Measurements from ENCODE around the gene ABL2. TPM values are rescaled to one million over a fixed set of nuclear protein-coding genes. Genes with fewer than 3 reads are reported as not detected.

The ABL2 gene
- total RNA-seq, 1 experiment from 2014 or later = 38.3 TPM

DNA sequence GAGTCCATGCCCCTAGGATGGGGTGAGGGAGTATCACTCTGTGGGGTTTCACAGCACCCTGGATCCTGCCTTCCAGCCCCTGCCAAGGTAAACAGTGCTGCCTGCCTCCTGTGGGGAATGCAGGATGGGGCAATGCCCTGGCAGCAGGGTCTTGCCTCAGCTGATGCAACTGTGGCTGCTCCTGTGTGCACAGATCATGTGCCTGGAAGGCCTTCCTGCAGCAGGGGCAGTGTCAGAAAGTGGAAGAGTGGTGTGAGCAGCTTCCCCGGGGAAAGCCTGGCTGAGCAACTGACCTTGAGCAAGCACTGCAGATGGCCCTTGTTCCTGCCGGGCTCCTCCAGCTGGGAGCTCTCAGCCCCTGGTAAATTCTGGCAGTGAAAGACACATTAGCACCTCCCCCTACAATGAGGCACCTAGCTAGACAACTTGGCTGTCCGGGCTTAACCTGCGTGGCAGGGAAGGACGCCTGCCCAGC lies 137.7 kb downstream of the ABL2 start:
- DNase-seq (ENCODE audit: low read depth, low spot score) (no peak), ATAC-seq (0 out of 2 replicates have a peak, but pooled peaks have one; percentile 9)
- TF ChIP-seq REST (IDR thresholded peaks at IDR 0.05; ENCODE audit: insufficient read depth in 1 of 2, low read depth in 2 of 2, low read length in 1 of 2) (no peak), SIN3A (IDR thresholded peaks at IDR 0.05; ENCODE audit: borderline replicate concordance, insufficient read depth, low read depth, low read length) (no peak), CTCF (IDR thresholded peaks at IDR 0.05) (no peak), TCF7L2 (IDR thresholded peaks at IDR 0.05; ENCODE audit: low read depth, low read length) (no peak), POLR2AphosphoS5 (IDR thresholded peaks at IDR 0.05; ENCODE audit: low read depth, low read length) (no peak)
- BruUV-seq (replicated peaks) = no TSS peak
- intact Hi-C loops (cut with micrococcal nuclease; ENCODE audit: unreplicated experiment) = no loop called here
- POLR2A ChIA-PET = no interaction called here
- peaks cover 11% of the 10 kb centered on the region for H3K4me1 ChIP-seq (ENCODE audit: control insufficient read depth, insufficient read depth, low read length)
- no peaks in the 10 kb centered on the region for H3K27me3 ChIP-seq (ENCODE audit: control insufficient read depth, insufficient read depth, low read length)
- H3K27ac ChIP-seq (ENCODE audit: low read length) = peak overlapping the region; percentile 20; the same call in 1 of the 2 replicates
- H3K9me3 ChIP-seq (ENCODE audit: control insufficient read depth, insufficient read depth, low read depth, low read length) = no peaks in the 10 kb centered on the region
- no peaks in the 10 kb centered on the region; the same call in none of the 2 replicates for H3K36me3 ChIP-seq (ENCODE audit: control insufficient read depth, insufficient read depth, low read length)
- no peak overlapping the region for H3K4me3 ChIP-seq (ENCODE audit: low read depth in 2 of 2, low read length in 2 of 2)
- CTCF ChIA-PET = no interaction called here
- in situ Hi-C loops (cut with HindIII; ENCODE audit: low pct_unique_long_range_greater_than_20kb, low sequenced_read_pairs) = no loop called here

DNA sequence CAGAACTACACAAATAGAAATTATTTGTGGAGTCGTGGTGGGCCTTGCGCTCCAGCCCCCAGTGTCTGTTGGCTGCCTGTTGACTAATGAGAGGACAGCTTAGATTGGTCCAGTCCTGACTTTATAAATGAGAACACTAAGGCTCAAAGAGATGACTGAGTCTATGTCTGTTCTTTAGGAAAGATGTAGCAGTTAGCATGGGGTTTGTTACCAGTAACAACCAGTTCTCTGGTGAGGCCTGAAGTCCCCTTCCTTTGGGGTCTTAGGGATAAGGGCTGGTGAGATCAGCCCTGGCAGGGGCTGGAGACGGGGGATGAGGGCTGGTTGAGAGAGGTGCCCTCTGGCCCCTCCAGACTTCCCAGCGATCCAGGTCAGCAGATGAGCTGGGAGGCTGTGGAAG lies 138.6 kb downstream of the ABL2 start:
- intact Hi-C loops (cut with micrococcal nuclease; ENCODE audit: unreplicated experiment) (no loop called here), in situ Hi-C loops (cut with HindIII; ENCODE audit: low pct_unique_long_range_greater_than_20kb, low sequenced_read_pairs) (no loop called here)

More for the DNA sequence above, 138.6 kb downstream of the ABL2 start:
- ATAC-seq (no peak), DNase-seq (ENCODE audit: low read depth, low spot score) (no peak)
- no peaks in the 10 kb centered on the region for H3K27me3 ChIP-seq (ENCODE audit: control insufficient read depth, insufficient read depth, low read length)
- BruUV-seq (replicated peaks) = no TSS peak
- no peaks in the 10 kb centered on the region; the same call in none of the 2 replicates for H3K36me3 ChIP-seq (ENCODE audit: control insufficient read depth, insufficient read depth, low read length)
- H3K4me1 ChIP-seq (ENCODE audit: control insufficient read depth, insufficient read depth, low read length) = peaks cover 11% of the 10 kb centered on the region
- TF ChIP-seq REST (IDR thresholded peaks at IDR 0.05; ENCODE audit: insufficient read depth in 1 of 2, low read depth in 2 of 2, low read length in 1 of 2) (no peak), CTCF (IDR thresholded peaks at IDR 0.05) (no peak), POLR2AphosphoS5 (IDR thresholded peaks at IDR 0.05; ENCODE audit: low read depth, low read length) (no peak), TCF7L2 (IDR thresholded peaks at IDR 0.05; ENCODE audit: low read depth, low read length) (no peak), SIN3A (IDR thresholded peaks at IDR 0.05; ENCODE audit: borderline replicate concordance, insufficient read depth, low read depth, low read length) (no peak)
- CTCF ChIA-PET = no interaction called here
- no peak overlapping the region for H3K4me3 ChIP-seq (ENCODE audit: low read depth in 2 of 2, low read length in 2 of 2)
- POLR2A ChIA-PET = no interaction called here
- H3K27ac ChIP-seq (ENCODE audit: low read length) = no peak overlapping the region
- no peaks in the 10 kb centered on the region for H3K9me3 ChIP-seq (ENCODE audit: control insufficient read depth, insufficient read depth, low read depth, low read length)

Measured in Panc1 (cell line).